ENCODE results near the gene MOBP.
"Not testable (repeated sequence)": the region's sequence is repeated elsewhere in the genome, so short reads cannot be mapped to it uniquely, and the experiment has no call there.

- not testable (repeated sequence) for TF ChIP-seq CTCF, EP300, POLR2A (IDR thresholded peaks at IDR 0.05)
These were observed 8.9 kb upstream of the MOBP start for GRCh38 chr3:39458579-39458978.
